Measurements from ENCODE around the gene PALLD. TPM values are rescaled to one million over a fixed set of nuclear protein-coding genes. Genes with fewer than 3 reads are reported as not detected.

The PALLD gene
- total and polyA plus RNA-seq, 12 donors: 30.3 to 203 (median 90.5) TPM

- peak overlapping the region in 1 of 5 donors; percentile 25 for H3K27ac ChIP-seq
These were observed 215.6 kb downstream of the PALLD start for GRCh38 chr4:168712316-168712890.

GRCh38 chr4:168713253-168713652, 216.4 kb downstream of the PALLD start:
- Histone ChIP-seq H3K27ac (no peak overlapping the region), H3K36me3 (replicated peaks in 1 of 2) (no peaks in the 10 kb centered on the region), H3K4me3 (no peak overlapping the region), H3K27me3 (no peaks in the 10 kb centered on the region), H3K4me1 (replicated peaks in 1 of 2) (no peaks in the 10 kb centered on the region), H3K9me3 (replicated peaks in 1 of 3) (no peaks in the 10 kb centered on the region)
- TF ChIP-seq POLR2A (IDR thresholded peaks at IDR 0.05): no peak
- TF ChIP-seq CTCF (IDR thresholded peaks at IDR 0.05): no peak
- WGBS, 4 donors: 67 to 90% (median 82%) methylated on average over 2 of the region's 2 CpGs
- DNase-seq: no peak
- intact Hi-C loops (cut with DNase I): loop anchor here in 1 of 2 donors (10.0 kb wide), 1 partner anchor 202 kb away; no protein-coding TSS in a partner anchor

More at GRCh38 chr4:168712316-168712890, 215.6 kb downstream of the PALLD start:
- no peak overlapping the region for H3K4me3 ChIP-seq
- intact Hi-C loops (cut with DNase I): loop anchor here in 1 of 2 donors (10.0 kb wide), 1 partner anchor 202 kb away; no protein-coding TSS in a partner anchor
- H3K4me1 ChIP-seq (replicated peaks in 1 of 2): no peaks in the 10 kb centered on the region
- no peaks in the 10 kb centered on the region for H3K36me3 ChIP-seq (replicated peaks in 1 of 2)
- 86 to 93% (median 89%) methylated on average over 4 of the region's 4 CpGs for WGBS, 4 donors
- no peaks in the 10 kb centered on the region for H3K9me3 ChIP-seq (replicated peaks in 1 of 3)
- DNase-seq: no peak
- TF ChIP-seq POLR2A (IDR thresholded peaks at IDR 0.05) (no peak), CTCF (IDR thresholded peaks at IDR 0.05) (no peak)
- no peaks in the 10 kb centered on the region for H3K27me3 ChIP-seq

- peak overlapping the region in 1 of 5 donors; percentile 77 for H3K27ac ChIP-seq
- H3K9me3 ChIP-seq (replicated peaks in 1 of 3): no peaks in the 10 kb centered on the region
- H3K27me3 ChIP-seq: no peaks in the 10 kb centered on the region
- WGBS, 4 donors: 76 to 91% (median 81%) methylated on average over 7 of the region's 7 CpGs
- no peaks in the 10 kb centered on the region for H3K36me3 ChIP-seq (replicated peaks in 1 of 2)
- DNase-seq: no peak
- H3K4me3 ChIP-seq: no peak overlapping the region
- H3K4me1 ChIP-seq (replicated peaks in 1 of 2): no peaks in the 10 kb centered on the region
- intact Hi-C loops (cut with DNase I): loop anchor here in 1 of 2 donors (10.0 kb wide), 1 partner anchor 199 kb away; no protein-coding TSS in a partner anchor
- TF ChIP-seq CTCF (IDR thresholded peaks at IDR 0.05) (no peak), POLR2A (IDR thresholded peaks at IDR 0.05) (no peak)
These were observed 219.0 kb downstream of the PALLD start for GRCh38 chr4:168715896-168716295.

- Histone ChIP-seq H3K4me3 (no peak overlapping the region), H3K4me1 (replicated peaks in 1 of 2) (no peaks in the 10 kb centered on the region), H3K36me3 (replicated peaks in 1 of 2) (no peaks in the 10 kb centered on the region), H3K9me3 (replicated peaks in 1 of 3) (no peaks in the 10 kb centered on the region), H3K27ac (peak overlapping the region in 3 of 5 donors; percentile 7 to 80 (median 61)), H3K27me3 (no peaks in the 10 kb centered on the region)
- 53 to 60% (median 57%) methylated on average over 3 of the region's 3 CpGs for WGBS, 4 donors
- intact Hi-C loops (cut with DNase I): loop anchor here in 1 of 2 donors (10.0 kb wide), 1 partner anchor 198 kb away; no protein-coding TSS in a partner anchor
- TF ChIP-seq CTCF (IDR thresholded peaks at IDR 0.05): no peak
- no peak for TF ChIP-seq POLR2A (IDR thresholded peaks at IDR 0.05)
- peak in 1 of 7 donors; percentile 26 for DNase-seq
These were observed 219.7 kb downstream of the PALLD start for GRCh38 chr4:168716406-168717129.
